GM12874 (cell line): Measurements from ENCODE around the gene CDV3.

Experiments
- TF ChIP-seq, protein P1 (sequence below): IDR thresholded peaks from 2 replicates; pipeline ENCODE4 v1.5.1; 2011; ENCODE audit warnings: low read depth, mild to moderate bottlenecking, control low read depth, low read length, moderate library complexity; ENCODE audit not compliant: insufficient read depth

CDV3 gene

GRCh38 chr3:133588784-133589465 is 15.4 kb downstream of the CDV3 start:
- TF ChIP-seq, protein P1, sequence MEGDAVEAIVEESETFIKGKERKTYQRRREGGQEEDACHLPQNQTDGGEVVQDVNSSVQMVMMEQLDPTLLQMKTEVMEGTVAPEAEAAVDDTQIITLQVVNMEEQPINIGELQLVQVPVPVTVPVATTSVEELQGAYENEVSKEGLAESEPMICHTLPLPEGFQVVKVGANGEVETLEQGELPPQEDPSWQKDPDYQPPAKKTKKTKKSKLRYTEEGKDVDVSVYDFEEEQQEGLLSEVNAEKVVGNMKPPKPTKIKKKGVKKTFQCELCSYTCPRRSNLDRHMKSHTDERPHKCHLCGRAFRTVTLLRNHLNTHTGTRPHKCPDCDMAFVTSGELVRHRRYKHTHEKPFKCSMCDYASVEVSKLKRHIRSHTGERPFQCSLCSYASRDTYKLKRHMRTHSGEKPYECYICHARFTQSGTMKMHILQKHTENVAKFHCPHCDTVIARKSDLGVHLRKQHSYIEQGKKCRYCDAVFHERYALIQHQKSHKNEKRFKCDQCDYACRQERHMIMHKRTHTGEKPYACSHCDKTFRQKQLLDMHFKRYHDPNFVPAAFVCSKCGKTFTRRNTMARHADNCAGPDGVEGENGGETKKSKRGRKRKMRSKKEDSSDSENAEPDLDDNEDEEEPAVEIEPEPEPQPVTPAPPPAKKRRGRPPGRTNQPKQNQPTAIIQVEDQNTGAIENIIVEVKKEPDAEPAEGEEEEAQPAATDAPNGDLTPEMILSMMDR = no peak

GRCh38 chr3:133589503-133589902 is 16.0 kb downstream of the CDV3 start:
- TF ChIP-seq, protein P1 = no peak

- TF ChIP-seq, protein P1 = no peak
Measured at GRCh38 chr3:133591271-133591742, 17.8 kb downstream of the CDV3 start.

DNA sequence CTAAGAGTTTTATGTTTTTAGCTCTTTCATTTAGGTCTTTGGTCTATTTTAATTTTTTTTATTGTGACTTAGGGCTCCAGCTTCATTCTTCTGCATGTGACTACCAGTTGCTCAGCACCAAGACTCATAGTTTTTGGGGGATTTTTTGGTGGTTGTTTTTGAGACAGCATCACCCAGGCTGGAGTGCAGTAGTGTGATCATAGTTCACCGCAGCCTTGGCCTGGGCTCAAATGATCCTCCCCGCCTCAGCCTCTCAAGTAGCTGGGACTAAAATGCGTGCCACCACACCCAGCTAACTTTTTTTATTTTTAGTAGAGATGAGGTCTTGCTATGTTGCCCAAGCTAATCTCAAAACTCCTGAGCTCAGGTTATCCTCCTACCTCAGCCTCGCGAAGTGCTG is 19.4 kb downstream of the CDV3 start:
- TF ChIP-seq, protein P1 = no peak

- TF ChIP-seq, protein P1 = no peak
Measured at GRCh38 chr3:133593243-133593642, 19.8 kb downstream of the CDV3 start.

DNA sequence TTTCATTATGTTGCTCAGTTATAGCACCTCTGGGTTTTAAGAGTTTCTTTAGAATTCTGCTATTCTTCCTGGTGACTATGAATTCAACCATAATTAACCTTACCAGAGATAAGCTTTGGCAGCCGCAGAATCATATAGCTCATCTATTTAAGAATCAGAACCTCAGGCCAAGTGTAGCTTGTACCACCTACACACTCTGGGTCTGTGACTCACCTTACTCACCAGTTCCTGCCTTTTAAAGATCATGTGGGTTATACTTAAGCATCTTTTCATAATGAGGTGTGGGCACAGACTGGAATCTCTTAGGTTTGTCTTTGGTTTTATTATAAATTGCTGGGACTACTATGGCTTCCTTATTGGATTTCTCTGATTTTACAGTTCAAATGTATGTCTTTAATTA is 21.9 kb downstream of the CDV3 start:
- TF ChIP-seq, protein P1 = no peak

- TF ChIP-seq, protein P1 = no peak
Measured at GRCh38 chr3:133598405-133598804, 24.9 kb downstream of the CDV3 start.
